Lower lobe of right lung (tissue), 2 donors: ENCODE results near the gene LDB3. TPM values are rescaled to one million over a fixed set of nuclear protein-coding genes. Genes with fewer than 3 reads are reported as not detected.
A peak's percentile ranks its signal among the peaks of the same experiment; 100 is the strongest.

ENCODE experiments used
- ATAC-seq, 2 donors: fragments of 200-7000 bp; cut with Tn5 transposase; one replicate each; pipeline ENCODE4 v1.9.1; 2020 to 2022; ENCODE audit warnings: mild to moderate bottlenecking in 2 of 2, moderate library complexity in 2 of 2
- DNase-seq: peaks from one replicate; pipeline ENCODE4 v3.0.0-alpha.2; 2020
- H3K27ac ChIP-seq: fragments of 200-600 bp; one replicate; pipeline ENCODE4 v1.8.0; 2022
- H3K27me3 ChIP-seq: fragments of 200-600 bp; one replicate; pipeline ENCODE4 v1.8.0; 2022; ENCODE audit warnings: low read depth
- H3K36me3 ChIP-seq: fragments of 200-600 bp; one replicate; pipeline ENCODE4 v1.8.0; 2022; ENCODE audit warnings: mild to moderate bottlenecking
- H3K4me1 ChIP-seq: fragments of 200-600 bp; one replicate; pipeline ENCODE4 v1.8.0; 2022
- H3K4me3 ChIP-seq: fragments of 200-600 bp; one replicate; pipeline ENCODE4 v1.8.0; 2022; ENCODE audit warnings: mild to moderate bottlenecking
- H3K9me3 ChIP-seq: fragments of 200-600 bp; one replicate; pipeline ENCODE4 v1.8.0; 2022
- CTCF ChIP-seq: fragments of 200-600 bp; IDR thresholded peaks from one replicate; pipeline ENCODE4 v1.8.0; 2022; ENCODE audit warnings: antibody characterized with exemption, mild to moderate bottlenecking
- intact Hi-C: fragments of 100-400 bp; cut with DNase I; formaldehyde crosslinking; loops from one replicate; pipeline ENCODE4 v1.11.0; 2022
- total RNA-seq: library from RNA; stranded (reverse); fragmentation: NEBNext Ultra II Directional; extraction: Animal tissue kit (Norgen Biotek cat#: 25700); gene quantifications from one replicate; pipeline ENCODE4 v1.2.1, GENCODE V29; 2021
- donor health status: DM: no; HTN: yes; CAD: no; lungs with severe emphysema.

The LDB3 gene
- total RNA-seq, 1 donor from 2014 or later = 2.2 TPM

DNA sequence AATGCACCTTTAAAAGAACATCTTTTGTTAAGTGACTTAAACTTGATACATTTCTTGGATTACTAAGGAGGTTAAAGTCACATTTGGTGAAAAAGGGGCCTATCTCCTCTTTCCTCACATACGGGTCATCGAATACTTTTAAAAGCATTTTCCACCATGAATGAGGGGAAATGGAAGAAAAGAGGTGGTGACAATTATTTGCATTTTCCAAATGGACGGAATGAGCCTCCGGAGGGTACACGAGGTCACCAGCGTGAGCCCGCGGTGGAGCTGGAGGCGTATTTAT is 87.1 kb downstream of the LDB3 start:
- Histone ChIP-seq H3K27ac (peak overlapping the region; percentile 97), H3K9me3 (no peaks in the 10 kb centered on the region), H3K36me3 (no peaks in the 10 kb centered on the region), H3K4me1 (peaks cover 7% of the 10 kb centered on the region), H3K27me3 (peaks cover 21% of the 10 kb centered on the region), H3K4me3 (peak overlapping the region; percentile 82)
- ATAC-seq (no peak), DNase-seq (no peak)
- no peak for TF ChIP-seq CTCF
- intact Hi-C loops = no loop called here

- H3K36me3 ChIP-seq = no peaks in the 10 kb centered on the region
- peak overlapping the region; percentile 97 for H3K27ac ChIP-seq
- H3K4me3 ChIP-seq = peak overlapping the region; percentile 82
- DNase-seq = peak; percentile 89
- TF ChIP-seq CTCF = no peak
- intact Hi-C loops = no loop called here
- H3K9me3 ChIP-seq = no peaks in the 10 kb centered on the region
- H3K4me1 ChIP-seq = peaks cover 7% of the 10 kb centered on the region
- peak; percentile 95 to 97 for ATAC-seq
- H3K27me3 ChIP-seq = peaks cover 21% of the 10 kb centered on the region
These were observed 87.6 kb downstream of the LDB3 start for GRCh38 chr10:86755740-86756510.

DNA sequence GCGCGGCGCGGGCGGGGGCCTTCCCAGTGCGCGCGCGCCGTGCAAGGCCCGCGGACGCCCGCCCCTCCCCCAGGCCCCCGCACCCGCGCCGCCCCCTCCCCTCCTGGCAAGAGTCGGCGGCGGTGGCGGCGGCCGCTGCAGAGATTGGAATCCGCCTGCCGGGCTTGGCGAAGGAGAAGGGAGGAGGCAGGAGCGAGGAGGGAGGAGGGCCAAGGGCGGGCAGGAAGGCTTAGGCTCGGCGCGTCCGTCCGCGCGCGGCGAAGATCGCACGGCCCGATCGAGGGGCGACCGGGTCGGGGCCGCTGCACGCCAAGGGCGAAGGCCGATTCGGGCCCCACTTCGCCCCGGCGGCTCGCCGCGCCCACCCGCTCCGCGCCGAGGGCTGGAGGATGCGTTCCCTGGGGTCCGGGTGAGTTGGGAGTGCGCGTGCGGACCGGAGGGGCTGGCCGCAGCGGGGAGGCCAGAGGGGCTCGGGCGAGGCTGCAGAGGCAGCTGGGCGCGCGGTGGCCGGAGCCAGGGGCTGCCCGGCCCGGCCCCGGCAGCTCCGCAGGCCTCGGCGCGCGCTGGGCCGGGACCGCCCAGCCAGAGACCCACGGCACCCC is 88.3 kb downstream of the LDB3 start, which contains the start of gene BMPR1A:
Gene BMPR1A, plus strand, starts transcription at position 109 of the 602 bp plus-strand sequence. CDS start 119,400 bp downstream, outside the sequence.
- intact Hi-C loops = no loop called here
- Histone ChIP-seq H3K4me3 (peak within 1 kb of the TSS; percentile 82), H3K27ac (peak within 1 kb of the TSS; percentile 97), H3K9me3 (no peaks in the 10 kb centered on the region), H3K4me1 (peaks cover 7% of the 10 kb centered on the region), H3K36me3 (no peaks in the 10 kb centered on the region), H3K27me3 (peaks cover 21% of the 10 kb centered on the region)
- ATAC-seq (peak; percentile 37 to 49), DNase-seq (no peak)
- TF ChIP-seq CTCF = no peak

DNA sequence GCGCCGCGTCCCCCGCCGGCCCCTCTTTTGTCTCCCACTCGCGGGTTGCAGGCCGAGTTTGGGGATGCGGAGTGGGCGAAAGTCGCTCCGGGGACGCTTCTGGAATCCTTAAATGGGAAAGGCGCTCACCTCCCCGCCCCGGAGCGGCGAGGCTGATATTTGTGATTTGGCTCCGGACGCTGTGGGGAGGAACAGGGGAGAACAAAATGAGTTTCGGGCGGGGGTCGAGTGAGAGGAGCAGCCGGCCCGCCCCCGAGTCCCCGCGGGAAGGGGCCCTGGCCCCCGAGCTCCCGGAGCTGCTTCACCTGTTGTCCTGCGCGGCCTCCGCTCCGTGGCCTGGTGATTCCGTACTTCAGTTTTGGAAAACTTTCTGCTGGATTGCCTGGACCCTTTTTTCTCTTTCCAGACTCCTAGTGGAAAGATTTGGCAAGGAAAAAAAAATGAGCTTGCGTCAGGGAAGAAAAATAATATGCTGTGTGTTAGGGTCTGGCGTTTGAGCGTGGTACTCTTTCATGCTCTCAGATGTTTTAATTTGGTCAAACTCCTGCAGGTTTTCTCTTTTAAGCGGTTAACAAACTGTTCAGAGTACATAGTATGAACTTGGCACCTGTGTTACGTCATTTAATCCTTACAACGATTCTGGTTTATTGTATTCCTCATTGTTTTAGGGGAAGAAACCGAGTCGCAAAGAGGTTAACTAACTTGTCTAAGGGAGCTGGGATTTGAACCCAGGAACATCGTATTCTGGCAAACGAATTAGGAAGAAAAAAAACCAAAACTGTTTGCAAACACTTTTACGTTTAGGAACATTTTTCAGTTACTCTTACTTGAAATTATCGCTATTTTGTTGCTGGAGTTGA is 89.0 kb downstream of the LDB3 start:
- peak; percentile 23 for TF ChIP-seq CTCF
- intact Hi-C loops = no loop called here
- Histone ChIP-seq H3K9me3 (no peaks in the 10 kb centered on the region), H3K27me3 (peaks cover 21% of the 10 kb centered on the region), H3K4me1 (peaks cover 7% of the 10 kb centered on the region), H3K4me3 (peak overlapping the region; percentile 82), H3K36me3 (no peaks in the 10 kb centered on the region), H3K27ac (peak overlapping the region; percentile 97)
- peak; percentile 57 for DNase-seq
- ATAC-seq = no peak

DNA sequence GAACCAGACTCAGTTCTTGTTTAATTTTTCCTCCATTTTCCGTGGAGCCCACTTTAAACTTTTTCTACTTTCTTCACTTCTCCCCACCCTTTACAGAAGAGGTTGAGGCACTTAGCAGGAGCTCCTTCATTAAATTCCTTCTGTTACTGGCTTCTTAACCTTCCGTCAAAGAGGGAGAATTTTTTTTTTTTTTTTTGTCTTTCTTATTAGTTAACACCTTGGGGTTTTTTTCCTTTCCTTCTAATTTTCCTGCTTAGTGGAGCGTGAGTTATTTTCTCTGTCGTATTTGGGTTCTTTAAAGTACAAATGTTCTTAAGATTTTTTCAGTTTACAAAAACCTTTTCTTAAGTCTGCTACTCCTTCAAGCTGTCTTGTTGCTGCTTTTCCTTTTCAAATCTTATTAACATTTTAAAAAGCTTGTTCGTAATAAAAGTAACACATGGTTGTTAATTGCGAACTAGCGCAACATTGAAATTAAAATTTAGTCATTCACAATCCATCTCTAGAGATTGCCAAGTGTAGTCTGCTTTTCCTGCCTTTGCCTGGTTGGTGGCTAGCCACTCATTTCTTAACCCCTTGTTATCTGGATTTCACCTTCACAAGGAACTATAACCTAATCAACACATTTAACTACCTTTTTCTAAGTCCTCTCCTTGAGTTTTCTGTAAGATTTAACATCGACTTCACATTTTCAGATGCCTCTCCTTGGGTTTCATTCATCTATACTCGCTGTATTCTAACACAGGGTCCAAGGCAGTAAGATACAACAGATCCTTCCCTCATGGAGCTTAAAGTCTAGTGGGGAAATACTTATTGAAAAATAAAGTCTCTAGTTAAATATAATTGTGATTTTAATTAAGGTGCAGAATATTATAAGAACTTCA is 90.1 kb downstream of the LDB3 start:
- peaks cover 21% of the 10 kb centered on the region for H3K27me3 ChIP-seq
- ATAC-seq (no peak), DNase-seq (no peak)
- peak overlapping the region; percentile 97 for H3K27ac ChIP-seq
- no peaks in the 10 kb centered on the region for H3K9me3 ChIP-seq
- no peaks in the 10 kb centered on the region for H3K36me3 ChIP-seq
- no peak for TF ChIP-seq CTCF
- H3K4me1 ChIP-seq = peaks cover 7% of the 10 kb centered on the region
- peak overlapping the region; percentile 82 for H3K4me3 ChIP-seq
- intact Hi-C loops = no loop called here
